GM18526 (cell line): ENCODE results near the gene BLNK.

ENCODE experiments used
- POLR2A ChIP-seq: IDR thresholded peaks from 3 replicates; pipeline ENCODE4 v1.6.1; 2011; ENCODE audit not compliant: insufficient read length; ENCODE audit errors: extremely low read depth

The BLNK gene

DNA sequence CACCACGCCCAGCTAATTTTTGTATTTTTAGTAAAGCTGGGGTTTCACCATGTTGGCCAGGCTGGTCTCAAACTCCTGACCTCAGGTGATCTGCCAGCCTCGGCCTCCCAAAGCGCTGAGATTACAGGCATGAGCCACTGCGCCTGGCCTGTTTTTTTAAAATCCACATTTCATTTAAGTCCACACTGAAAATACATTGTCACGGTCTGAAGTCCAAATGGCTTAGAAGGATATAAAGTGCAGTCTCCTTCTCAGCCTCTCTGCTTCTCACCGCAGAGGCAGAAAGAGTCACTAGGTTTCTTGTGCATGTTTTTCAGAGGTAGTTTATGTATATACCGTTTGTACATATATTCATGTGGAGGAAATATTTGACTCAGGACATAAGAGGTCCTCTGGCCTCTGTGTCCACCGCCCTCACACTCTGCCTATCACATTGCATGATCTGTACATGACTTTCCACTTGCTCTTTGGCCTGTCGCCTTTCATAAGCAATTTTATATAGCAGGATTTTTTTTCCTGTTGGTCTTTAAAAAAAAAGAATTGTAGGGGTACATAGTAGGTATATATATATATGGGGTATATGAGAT lies 42.9 kb downstream of the BLNK start:
- no peak for TF ChIP-seq POLR2A

DNA sequence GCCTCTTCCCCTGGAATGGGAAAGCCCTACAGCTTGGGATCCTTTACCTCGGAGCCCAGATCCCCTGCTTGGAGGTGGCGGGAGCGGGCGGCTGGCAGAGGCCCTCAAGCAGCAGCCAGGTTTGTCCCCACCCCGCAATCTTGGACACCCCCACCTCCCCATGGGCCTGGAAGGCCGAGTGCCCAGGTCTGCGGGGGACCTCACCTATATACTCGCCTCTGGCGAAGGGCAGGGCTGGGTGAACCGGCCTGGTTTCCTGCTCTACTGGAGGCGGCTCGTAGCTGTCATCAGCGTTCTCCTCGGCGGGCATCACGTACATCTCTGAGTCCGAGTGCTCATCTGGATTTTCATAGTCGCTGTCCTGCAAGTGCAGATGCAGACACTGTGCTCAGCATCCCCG lies 44.2 kb downstream of the BLNK start:
- no peak for TF ChIP-seq POLR2A

DNA sequence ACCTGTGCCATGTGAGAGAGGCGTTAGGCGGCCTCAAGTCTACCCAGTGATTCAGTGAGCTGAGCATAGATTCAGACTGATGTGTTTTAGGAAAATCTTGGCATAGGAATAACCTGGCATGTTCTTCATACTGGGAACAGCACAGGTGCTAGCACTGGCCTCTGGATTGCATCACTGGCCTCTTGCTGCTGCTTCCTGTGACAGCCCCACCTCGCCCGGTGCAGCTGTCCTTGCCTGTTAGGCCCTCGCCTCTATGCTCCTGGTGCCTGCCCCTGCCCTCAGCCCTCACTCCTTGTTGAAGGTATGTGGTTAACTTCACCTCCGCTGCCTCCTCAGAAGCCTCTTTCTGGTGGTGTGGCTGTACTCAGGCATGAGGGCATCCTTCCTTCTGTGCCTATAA lies 46.2 kb downstream of the BLNK start:
- no peak for TF ChIP-seq POLR2A

DNA sequence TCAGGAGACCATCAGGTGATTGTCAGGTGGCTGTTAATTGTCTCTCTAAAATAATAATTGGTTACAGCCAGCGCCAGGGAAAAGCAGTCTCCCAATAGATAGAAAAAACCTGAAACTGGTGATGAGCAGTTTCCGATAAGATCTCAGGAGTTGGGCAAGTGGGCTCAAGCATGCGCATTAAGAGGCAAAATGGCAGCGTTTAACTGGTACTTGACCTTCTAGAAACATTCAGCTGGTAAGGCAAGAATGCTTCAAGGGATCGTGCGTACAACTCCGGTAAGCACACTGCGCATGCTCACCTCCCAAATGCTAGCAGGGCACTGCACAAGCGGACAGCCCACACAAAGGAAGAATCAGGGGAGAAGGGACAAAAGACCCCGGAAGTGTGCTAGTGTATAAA lies 48.5 kb downstream of the BLNK start:
- no peak for TF ChIP-seq POLR2A

DNA sequence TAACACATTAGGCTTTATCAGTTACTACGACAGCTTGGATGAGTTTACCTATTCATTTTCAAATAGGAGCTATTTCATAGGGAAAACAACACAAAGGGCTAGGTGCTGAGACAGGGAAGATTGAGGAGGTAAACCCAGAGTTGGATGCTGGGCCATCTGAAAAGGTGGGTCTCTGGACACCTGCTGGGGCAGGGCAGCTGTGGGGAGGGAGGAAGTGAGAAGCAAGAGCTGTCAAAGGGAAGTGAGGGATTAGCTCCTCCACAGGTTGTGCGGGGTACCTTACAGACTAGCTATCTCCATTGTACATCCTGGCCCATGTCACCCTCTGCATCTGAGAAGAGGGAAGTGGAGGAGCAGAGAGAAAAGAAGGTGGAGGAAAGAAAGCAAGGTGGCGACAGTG lies 48.9 kb downstream of the BLNK start:
- TF ChIP-seq POLR2A = no peak

DNA sequence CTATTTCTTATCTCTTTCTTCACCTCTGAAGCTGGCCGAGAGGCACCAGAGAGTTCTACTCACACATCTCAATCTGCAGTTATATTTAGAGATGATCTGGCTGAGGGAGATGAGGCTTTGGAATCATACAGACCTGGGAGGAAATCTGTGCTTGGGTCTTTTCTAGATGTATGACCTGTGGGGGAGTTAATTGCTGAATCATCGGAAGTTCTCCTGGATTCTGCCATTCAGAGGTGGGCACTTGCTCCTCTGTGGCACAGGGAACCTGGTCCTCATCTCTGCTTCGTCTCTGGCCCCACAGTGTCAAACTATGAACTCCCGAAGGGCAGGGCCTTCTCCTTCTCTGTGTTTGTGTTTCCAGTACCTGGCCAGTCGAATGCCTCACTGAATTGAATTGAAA lies 52.5 kb downstream of the BLNK start:
- TF ChIP-seq POLR2A = no peak

DNA sequence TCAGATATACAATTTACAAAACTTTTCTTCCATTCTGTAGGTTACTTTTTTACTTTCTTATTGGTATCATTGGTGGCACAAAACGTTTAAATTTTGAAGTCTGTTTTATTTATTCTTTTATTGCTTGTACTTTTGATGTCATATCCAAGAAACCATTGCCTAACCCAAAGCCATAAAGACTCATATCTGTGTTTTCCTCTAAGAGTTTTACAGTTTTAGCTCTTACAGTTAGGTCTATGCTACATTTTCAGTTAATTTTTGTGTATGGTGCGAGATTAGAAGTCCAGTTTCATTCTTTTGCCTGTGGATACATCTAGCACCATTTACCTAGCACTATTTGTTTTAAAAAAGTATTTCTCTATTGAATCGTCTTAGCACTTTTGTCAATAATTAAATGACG lies 53.7 kb downstream of the BLNK start:
- TF ChIP-seq POLR2A = no peak

DNA sequence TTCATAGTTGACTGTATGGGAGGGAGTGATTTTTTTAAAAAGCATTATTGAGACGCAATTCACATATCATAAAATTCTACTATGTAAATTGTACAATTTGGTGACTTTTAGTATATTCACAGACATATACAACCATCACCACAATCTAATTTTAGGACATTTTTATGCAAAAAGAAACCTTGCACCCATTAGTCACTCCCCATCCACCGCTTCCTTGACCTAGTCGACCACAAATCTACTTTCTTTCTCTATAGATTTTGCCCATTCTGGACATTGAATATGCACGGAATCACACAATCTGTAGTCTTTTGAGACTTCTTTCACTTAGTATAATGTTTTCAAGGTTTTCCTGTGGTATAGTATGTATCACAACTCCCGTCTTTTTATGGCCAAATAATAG lies 54.6 kb downstream of the BLNK start:
- no peak for TF ChIP-seq POLR2A

DNA sequence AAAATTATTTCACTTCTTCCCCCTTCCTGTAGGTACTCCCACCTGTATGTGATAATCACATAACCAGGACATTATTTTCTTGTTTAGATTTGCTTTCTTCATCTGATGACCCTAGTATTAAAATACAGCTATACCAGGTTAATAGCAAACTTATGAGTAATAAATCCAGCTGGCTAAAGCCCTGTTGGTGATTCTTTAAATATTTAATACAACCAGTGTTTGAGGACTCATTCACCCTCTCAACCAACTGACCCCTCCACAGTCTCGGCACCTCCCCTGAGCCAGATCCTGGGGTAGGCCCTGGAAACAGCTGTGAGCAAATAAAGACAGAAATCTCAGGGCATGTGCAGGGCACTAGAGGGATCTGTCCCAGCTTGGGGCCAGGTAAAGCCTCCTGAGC lies 58.5 kb downstream of the BLNK start:
- TF ChIP-seq POLR2A = no peak

DNA sequence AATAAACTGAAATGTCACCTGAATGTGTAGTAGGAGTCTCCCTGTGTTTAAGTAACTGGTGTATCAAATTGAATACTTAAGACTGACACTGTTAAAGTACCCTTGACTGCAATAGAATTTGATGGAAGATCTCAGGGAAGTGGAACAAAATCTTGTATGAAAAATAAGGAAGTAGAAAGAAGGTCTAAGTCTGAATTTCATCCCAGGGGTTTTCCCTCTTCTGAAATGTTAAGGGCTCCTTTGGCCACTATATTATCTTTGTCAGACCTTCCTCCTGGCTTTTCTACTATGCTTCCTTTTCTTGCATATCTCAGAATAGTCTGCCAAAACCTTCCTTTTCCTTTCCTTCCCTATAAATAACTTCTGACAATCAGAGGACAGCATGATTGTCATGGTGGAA lies 59.6 kb downstream of the BLNK start:
- no peak for TF ChIP-seq POLR2A

DNA sequence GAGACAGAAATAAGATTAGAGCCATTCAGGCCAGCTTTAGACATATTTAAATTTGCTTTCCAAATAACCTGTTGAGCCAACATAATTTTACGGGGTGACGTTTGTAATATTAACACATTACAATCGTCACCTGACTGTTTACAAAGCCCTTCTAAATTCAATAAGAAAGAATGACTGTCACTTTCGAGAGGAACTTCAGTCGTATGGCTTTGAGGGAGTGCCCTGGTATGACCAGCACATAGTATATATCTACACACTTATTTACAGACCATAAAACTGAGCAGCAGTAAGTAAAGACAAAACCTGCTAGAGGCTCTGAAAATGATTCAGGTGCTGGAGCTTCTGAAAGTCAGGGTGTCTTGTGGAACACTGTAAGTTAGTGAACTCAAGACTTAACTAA lies 62.4 kb downstream of the BLNK start:
- TF ChIP-seq POLR2A = no peak

DNA sequence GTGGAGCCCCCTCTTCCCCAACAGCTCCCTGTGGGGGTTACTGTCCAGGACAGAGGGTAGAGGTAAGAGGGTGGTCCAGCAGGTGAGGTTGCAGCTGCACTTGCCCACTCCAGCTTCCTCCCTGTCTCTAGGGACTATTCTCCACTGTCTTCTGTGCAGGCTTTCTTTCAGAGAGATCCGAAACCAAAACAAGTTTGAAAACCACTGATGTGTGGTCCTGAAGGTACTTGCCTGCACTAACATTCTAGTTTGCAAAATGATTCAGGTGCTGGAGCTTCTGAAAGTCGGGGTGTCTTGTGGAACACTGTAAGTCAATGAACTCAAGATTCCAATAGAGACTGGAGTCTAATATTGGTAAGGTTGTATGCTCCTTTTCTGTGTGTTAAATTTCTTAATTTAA lies 63.1 kb downstream of the BLNK start:
- no peak for TF ChIP-seq POLR2A

DNA sequence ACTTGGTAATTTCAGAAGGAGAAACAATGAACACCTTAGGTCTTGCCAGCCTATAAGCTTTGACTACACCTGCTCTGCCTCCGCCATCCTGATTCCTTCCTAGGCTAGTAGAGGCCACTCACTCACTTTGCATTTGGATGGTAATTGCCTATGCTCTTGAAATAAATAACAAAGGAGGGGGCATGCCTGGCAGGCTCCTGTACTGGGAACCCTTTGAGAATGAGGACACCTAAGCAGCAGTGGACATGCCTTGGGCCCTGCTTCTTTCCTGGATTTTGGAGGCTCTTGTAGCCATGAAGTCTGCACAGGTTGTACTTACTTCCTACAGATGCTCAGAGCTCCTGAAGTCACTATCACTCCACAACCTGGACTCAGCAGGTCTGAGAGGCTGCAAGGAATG lies 65.8 kb downstream of the BLNK start:
- TF ChIP-seq POLR2A = no peak

DNA sequence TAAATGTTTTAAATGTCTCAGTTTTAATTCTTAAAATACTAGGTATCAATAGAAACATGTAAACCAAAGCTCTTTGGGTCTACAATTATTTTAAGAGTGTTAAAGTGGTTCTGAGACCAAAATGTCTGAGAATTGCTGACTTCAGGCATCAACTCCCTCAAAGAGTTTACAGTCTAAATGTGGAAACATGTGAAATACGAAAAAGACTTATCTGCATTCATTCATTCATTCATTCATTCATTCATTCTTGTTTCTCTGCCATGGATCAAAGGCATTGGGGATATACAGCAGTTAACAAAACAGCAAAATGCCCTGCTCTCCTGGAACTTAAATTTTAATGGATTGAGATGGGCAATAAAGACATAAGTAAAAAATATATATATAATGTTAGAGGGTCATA lies 69.8 kb downstream of the BLNK start:
- no peak for TF ChIP-seq POLR2A

DNA sequence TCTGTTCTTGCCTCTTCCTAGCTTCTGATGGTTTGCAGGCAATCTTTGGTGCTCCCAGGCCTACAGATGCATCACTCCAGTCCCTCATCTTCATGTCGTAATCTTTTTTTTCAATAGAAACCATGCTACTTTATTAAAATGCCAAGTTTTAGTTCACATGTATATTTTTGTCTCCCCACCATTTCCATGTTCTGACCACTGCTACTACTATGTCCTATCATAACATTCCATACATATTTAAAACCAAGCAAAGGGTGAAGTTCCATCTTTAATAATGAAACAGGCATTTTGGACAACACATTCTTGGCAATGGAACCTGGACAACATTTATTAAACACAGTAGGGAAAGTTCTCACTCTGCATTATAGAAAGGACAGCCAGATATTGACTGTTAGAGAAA lies 82.5 kb downstream of the BLNK start:
- no peak for TF ChIP-seq POLR2A

DNA sequence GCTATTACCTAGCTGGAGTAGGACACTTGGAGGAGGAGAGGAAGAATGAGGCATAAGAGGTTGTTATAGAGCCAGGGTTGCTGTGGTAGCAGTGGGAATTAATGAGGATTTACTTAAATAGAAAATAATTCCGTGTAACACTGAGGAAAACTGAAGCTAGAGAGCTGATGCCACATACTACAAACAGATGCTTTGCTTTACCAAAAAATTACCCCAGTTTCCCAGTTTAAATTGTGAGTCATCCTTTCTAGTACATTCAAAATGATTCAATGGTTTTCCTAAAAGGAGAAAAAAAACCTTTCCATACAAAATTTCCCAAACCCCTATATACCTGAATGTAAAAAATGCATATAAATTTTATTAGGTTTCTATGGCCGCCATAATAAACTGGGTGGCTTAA lies 82.9 kb downstream of the BLNK start:
- TF ChIP-seq POLR2A = no peak

DNA sequence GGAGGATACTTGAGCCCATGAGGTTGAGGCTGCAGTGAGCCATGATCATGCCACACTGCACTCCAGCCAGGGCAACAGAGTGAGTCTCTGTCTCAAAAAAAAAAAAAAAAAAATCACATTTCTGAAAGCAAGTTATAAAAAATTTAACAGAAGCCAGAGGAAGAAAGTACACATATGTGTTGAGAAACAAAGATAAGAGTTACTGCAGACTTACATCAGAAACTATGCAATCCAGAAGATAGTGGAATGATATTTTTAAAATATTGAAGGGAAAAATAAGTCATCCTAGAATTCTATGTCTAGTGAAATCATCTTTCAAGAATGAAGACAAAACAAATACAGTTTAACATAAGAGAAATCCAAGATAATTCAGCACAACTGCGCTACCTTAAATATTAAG lies 94.4 kb downstream of the BLNK start:
- no peak for TF ChIP-seq POLR2A

DNA sequence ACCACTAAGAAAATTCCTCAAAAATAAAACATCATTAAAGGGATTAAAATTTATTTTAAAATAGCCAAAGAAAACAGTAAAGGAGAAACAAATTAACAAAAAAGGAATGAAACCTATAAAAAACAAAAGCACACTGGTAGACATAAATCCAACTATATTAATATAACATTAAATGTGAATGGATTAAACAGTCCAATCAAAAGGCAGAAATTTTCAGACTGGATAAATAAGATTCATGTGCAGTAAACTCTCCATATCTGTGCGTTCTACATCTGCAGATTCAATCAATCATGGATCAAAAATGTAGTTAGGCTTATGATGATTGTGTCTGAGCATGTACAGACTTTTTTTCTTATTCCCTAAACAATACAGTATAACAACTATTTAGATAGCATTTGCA lies 98.7 kb downstream of the BLNK start:
- no peak for TF ChIP-seq POLR2A

DNA sequence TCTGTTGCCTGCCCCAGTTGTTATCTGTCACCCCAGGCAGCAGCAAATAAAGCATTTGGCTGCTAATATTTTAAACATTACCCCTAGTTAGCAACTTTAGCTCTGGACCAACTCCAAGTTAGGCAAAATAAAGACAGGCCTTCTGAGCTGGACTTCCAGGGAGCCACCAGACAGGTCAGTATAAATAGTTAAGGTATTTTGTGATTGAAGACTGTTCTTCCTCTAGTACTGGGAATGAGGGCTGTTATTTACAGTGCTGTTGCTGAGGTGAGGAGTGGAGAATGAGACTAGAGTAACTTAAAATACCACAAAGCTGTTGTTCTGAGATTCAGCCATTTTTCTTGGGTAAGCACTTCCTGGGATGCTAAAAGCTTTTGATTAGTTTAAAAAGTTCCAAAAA lies 101.1 kb downstream of the BLNK start:
- no peak for TF ChIP-seq POLR2A

DNA sequence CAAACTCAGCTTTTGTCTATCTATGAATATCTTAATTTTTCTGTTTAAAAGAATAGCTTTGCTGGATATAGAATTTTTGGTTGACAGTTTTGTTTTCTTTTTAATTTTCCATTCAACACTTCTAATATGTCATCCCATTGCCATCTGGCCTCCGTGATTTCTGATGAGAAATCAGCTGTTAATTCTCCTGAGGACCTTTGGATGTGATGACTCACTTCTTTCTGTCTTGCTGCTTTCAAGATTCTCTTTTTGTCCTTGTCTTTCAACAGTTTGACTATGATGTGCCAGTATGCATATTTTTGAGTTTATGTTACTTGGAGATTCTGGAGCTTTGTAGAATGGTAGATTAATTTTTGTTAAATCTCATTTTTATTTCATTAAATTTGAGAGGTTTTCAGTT lies 102.8 kb downstream of the BLNK start:
- no peak for TF ChIP-seq POLR2A
